Cardiac atrium fibroblast (primary cell): ENCODE data around the gene TAL2. TPM values are rescaled to one million over a fixed set of nuclear protein-coding genes. Genes with fewer than 3 reads are reported as not detected.

Source experiments
- total RNA-seq: library from RNA; depleted of rRNA; stranded (reverse); fragments of >200 nt; gene quantifications from 2 replicates; pipeline ENCODE4 v1.2.3, GENCODE V29; 2015

The TAL2 gene
- not detected in 2 replicates for total RNA-seq

GRCh38 chr9:105662184-105663104 lies at the start of gene TAL2:
Gene TAL2 (plus strand): TSS chr9:105662457. CDS start chr9:105662497, 40 bp downstream.

GRCh38 chr9:105694190-105694847 lies 32.1 kb downstream of the TAL2 start, which contains the start of gene TMEM38B:
Gene TMEM38B (plus strand): TSS chr9:105694541. CDS start chr9:105694661, 120 bp downstream.

Other genes with a start within 250 kb of the TAL2 start
- gene FSD1L, start 214.4 kb upstream of the TAL2 start, total RNA-seq, result 0.36 and 0.81 TPM in 2 replicates
- gene FKTN, start 104.3 kb upstream of the TAL2 start, total RNA-seq, result 9.7 and 12.6 TPM in 2 replicates
- gene TMEM38B, start 32.1 kb downstream of the TAL2 start, total RNA-seq, result 3.2 and 4.2 TPM in 2 replicates